G401.6 (cell line): ENCODE measurements around the gene SYT9.
"Not testable (repeated sequence)": the region's sequence is repeated elsewhere in the genome, so short reads cannot be mapped to it uniquely, and the experiment has no call there.

Source experiments
- FAIRE-seq: peaks from 2 replicates; lab custom pipeline; 2012; peaks lifted over from hg19 to GRCh38; lab: Jason Lieb, UNC

The SYT9 gene

GRCh38 chr11:7509966-7510365 lies 258.3 kb downstream of the SYT9 start:
- no peak for FAIRE-seq

GRCh38 chr11:7511401-7511800 lies 259.7 kb downstream of the SYT9 start:
- FAIRE-seq, result no peak

- FAIRE-seq, result no peak
These were observed 261.0 kb downstream of the SYT9 start for GRCh38 chr11:7512525-7513233.

- FAIRE-seq, result no peak
These were observed 261.8 kb downstream of the SYT9 start, which contains the start of gene PPFIBP2 for GRCh38 chr11:7513234-7514098. TSS of gene PPFIBP2 (plus strand) at chr11:7513999. CDS start at chr11:7549476, 35,477 bp downstream.

- FAIRE-seq, result no peak
These were observed 262.4 kb downstream of the SYT9 start for GRCh38 chr11:7514099-7514591.

- no peak for FAIRE-seq
These were observed 263.8 kb downstream of the SYT9 start for GRCh38 chr11:7515447-7515886.

- FAIRE-seq, result no peak
These were observed 264.8 kb downstream of the SYT9 start for GRCh38 chr11:7516475-7516874.

- not testable (repeated sequence) for FAIRE-seq
These were observed 266.0 kb downstream of the SYT9 start for GRCh38 chr11:7517743-7518142.
